GM19043 (cell line): ENCODE data around the gene CYP4Z1.
"Not testable (repeated sequence)": the region's sequence is repeated elsewhere in the genome, so short reads cannot be mapped to it uniquely, and the experiment has no call there.

Source experiments
- ATAC-seq: cut with Tn5 transposase; IDR thresholded peaks from one replicate; pipeline ENCODE4 v1.9.1; 2021; ENCODE audit warnings: low read depth; ENCODE audit not compliant: unreplicated experiment

The CYP4Z1 gene

DNA sequence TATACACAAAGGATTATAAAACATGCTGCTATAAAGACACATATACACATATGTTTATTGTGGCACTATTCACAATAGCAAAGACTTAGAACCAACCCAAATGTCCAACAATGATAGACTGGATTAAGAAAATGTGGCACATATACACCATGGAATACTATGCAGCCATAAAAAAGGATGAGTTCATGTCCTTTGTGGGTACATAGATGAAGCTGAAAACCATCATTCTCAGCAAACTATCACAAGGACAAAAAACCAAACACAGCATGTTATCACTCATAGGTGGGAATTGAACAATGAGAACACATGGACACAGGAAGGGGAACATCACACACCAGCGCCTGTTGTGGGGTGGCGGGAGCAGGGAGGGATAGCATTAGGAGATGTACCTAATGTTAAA lies 60.0 kb downstream of the CYP4Z1 start:
- not testable (repeated sequence) for ATAC-seq

DNA sequence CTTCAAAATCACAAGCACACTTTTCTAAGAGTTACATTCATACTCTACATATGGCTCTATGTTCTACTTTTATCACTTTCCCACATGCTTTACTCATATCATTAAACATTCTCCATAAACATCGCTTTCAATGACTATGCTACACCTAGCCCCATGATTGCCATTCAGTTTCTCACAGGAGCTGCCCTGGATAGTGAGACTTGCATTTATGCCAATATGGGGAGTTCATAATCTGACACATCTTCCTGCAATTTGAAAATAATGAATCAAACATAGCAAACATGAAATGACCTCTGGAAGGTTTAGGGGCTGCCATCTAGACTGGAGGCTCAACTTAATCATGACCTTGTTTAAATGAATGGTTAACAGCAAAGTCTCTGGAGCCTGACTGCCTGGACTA lies 61.2 kb downstream of the CYP4Z1 start:
- ATAC-seq, result no peak

DNA sequence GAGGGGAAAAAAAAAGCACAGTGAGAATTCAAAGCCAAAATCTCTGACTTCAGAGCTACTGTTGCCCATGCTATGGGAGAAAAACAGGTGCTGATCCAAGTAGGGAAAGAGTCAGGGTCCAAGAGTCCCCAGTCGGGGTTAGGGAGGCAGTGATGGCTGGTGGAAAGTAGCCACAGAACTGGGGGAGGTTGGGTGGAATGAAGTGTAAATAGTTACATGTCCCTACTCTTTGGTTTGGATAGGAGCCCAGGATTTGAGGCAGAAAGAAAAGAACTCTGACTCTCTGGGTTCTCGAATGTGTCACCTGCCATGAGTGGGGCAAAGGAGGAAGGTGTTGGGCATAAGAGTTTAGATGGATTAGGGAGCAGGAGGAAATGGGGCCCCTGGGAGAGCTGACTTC lies 61.8 kb downstream of the CYP4Z1 start:
- not testable (repeated sequence) for ATAC-seq

DNA sequence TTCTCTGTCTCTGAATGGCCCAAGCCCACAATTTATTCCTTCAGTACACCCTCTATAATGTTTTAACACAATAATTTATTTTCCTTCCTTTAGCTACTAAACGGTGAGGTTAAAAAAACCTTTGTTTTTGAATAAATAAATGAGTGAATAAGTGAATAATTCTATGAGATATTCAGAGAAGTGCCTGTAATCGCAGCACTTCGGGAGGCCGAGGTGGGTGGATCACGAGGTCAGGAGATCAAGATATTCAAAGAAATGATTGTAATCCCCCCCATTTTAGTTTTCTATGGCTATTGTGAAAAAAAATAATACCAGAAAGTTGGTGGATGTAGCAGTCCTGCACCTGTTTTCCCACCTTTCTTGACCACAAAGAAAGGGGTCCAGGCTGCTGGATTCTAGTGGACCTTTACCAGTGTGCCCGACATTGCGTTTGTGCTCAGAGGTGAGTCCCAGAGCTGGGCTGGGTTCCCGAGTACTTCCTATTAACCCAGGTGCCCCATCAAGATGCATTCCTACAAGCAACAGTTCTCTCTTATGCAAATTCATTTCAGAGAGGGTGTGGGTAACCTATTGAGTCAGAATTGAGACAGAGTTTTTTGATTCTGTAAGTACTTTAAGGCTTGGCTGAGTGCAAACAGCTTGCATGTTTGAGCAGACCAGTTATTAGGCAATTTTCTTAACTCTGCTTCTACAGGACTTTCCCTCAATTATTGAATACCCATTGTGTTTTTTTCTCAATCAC lies 62.6 kb downstream of the CYP4Z1 start:
- ATAC-seq, result not testable (repeated sequence)

DNA sequence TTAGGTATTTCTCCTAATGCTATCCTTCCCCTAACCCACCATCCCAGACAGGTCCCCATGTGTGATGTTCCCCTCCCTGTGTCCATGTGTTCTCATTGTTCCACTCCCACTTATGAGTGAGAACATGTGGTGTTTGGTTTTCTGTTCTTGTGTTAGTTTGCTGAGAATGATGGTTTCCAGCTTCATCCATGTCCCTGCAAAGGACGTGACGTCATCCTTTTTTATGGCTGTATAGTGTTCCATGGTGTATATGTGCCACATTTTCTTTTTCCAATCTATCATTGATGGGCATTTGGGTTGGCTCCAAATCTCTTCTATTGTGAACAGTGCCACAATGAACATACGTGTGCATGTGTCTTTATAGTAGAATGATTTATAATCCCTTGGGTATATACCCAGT lies 65.6 kb downstream of the CYP4Z1 start:
- not testable (repeated sequence) for ATAC-seq

DNA sequence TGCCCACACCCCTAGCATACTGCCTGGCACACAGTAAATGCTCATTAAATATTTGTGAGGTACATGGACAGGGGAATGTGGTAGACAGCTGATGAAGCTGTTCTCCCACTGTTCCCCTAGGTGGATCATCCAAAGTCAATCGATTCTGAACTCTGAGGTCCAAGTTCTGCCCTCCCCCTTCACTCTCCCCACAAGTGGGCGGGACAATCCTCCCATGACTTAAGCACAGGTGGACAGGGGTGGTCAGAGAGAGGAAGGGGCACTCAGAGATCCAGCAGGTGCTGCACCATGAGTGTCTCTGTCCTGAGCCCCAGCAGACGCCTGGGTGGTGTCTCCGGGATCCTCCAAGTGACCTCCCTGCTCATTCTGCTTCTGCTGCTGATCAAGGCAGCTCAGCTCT lies 70.2 kb downstream of the CYP4Z1 start, which contains the start of gene CYP4A22:
Gene CYP4A22 (plus strand): TSS at position 244 of the 400 bp plus-strand sequence. CDS start 45 bp downstream, at position 289.
- no peak for ATAC-seq

DNA sequence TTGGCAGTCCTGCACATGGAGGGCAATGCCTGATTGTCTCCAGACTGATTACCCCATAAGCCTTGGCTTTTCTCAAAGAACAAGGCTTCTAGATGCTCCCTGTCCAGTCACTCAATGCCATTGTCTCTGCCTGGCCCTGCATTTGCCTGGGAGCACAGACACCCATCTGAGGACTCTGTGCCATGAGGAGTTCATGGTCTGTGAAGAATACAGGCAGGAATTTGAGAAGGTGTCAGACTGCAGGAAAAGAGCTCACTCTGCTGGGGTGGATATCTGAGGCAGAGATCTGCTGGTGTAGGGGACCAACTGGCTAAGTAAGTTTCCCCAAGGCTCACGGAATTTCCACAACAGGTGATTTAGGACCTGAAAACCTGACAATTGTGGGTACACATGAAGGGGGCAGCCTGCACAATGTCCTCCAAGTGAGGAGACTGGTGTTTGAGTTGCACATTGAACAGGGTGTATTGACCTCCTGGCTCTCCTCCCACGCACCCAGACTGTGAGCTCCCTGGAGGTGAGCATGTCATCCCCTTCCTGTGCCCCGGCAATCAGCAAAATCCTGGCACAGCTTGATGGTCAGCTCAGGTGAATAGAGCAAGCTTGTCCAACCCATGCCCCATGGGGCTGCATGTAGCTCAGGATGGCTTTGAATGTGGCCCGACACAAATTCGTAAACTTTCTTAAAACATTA lies 71.0 kb downstream of the CYP4Z1 start:
- ATAC-seq, result no peak

DNA sequence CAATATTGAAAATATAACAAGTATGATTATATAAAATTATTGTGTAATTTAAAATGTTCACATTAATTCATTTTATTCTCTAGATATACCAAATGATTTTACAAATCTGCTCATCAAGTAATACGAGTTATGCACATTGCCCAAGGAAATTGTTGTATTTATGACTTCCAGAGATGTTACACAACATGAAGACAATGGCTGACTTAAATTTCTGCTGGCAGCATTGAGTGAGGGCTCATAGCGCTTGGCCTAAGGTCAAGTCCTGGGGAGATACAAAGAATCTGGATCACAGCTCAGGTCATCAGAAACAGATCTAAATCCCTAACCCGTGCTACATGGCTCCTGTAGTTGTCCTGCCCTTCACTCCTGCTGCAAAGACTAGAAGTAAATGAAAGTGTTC lies 73.3 kb downstream of the CYP4Z1 start:
- not testable (repeated sequence) for ATAC-seq

DNA sequence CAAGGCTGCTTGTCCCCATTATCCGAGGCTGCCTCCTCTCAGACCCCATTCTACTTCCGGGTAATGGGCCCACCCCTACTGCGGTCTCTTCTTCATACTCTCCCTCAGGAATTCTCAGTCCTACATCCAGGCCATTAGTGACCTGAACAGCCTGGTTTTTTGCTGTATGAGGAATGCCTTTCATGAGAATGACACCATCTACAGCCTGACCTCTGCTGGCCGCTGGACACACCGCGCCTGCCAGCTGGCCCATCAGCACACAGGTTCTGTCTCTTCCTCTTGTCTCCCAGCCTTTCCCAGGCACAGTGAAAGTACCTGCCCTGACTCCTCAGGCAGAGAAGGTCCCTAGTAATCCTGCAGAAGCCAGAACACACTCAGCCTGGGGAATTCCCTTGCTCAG lies 76.6 kb downstream of the CYP4Z1 start:
- not testable (repeated sequence) for ATAC-seq

DNA sequence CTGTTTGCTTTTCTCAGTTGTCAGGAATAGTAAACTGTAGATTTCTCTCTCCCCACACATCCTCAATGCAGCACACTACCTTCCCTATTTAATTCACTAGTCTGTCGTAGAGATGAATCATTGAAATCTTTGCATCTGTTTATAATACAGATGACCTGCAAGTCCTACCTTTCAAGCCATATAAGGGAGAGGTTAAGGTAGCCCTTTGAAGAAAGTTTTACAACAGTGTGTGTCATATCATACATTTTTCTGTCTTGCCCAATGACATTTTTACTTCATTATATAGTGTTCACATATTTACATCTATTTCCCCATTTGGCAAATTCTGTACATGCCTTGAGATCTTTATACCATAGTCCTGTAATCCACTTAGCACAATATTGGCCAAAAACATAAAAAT lies 79.5 kb downstream of the CYP4Z1 start:
- ATAC-seq, result not testable (repeated sequence)

DNA sequence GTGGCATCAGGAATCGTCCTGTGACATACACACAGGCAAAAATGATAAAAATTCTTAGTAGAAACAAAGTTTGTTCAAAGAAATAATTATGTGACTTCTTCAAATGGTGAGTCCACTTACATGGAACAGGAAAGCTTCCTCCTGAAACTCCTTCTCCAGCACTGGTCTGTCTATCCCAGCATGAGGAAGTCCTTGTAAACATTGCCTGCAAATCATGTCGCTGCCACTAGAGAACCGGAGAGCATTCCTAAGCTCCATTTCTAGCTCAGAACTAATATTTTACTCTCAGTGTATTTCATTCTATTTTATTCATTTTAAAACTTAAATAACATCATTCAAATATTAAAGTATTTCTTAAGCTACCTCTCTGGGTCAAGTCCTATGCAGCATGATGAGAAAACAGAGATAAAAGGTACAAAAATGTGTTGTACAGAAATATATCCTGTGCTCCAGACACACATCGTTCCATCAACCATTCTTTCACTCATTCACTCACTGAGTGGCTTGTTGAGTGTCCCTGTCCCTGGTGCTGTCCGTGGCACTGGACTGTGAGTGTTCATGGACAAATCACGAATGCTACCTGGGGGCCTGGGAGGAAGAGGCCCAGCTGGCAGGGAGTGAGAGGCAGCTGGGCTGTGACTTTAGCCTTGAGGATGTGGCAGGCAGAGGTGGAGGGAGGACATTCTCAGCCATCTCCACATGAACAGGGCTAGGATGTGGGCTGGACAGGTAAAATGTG lies 80.2 kb downstream of the CYP4Z1 start:
- ATAC-seq, result no peak

DNA sequence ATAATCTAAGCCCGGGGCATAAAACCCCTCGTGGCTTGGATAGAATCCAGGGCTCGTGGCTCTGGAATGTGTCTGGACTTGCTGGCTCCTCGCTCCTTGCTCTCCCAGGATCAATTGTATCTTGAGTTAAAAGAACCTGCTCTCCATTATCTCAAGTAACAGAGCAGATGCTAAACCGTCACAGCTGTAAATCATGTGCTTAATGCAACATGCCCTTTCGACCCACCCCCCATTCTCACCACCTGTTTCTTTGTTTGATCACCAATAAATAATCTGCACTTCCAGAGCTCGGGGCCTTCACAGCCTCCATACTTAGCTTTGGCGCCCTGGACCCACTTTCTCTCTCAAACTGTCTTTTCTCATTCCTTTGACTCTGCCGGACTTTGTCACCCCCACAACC lies 82.1 kb downstream of the CYP4Z1 start:
- not testable (repeated sequence) for ATAC-seq

DNA sequence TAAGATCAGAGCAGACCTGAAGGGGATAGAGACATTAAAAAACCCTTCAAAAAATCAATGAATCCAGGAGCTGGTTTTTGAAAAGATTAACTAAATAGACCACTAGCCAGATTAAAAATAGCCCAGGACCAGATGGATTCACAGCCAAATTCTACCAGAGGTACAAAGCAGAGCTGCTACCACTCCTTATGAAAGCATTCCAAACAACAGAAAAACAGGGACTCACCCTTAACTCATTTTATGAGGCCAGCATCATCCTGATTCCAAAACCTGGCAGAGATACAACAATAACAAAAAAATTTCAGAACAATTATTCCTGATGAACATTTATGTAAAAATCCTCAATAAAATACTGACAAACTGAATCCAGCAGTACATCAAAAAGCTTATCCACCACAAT lies 89.4 kb downstream of the CYP4Z1 start:
- ATAC-seq, result not testable (repeated sequence)

DNA sequence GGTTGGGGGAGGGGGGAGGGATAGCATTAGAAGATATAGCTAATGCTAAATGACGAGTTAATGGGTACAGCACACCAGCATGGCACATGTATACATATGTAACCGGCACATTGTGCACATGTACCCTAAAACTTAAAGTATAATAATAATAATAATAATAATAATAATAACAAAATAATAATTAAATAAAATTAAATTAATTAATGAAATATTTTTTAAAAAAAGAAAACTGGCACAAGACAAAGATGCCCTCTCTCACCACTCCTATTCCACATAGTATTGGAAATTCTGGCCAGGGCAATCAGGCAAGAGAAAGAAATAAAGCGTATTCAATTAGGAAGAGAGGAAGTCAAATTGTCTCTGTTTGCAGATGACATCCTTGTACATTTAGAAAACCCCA lies 90.9 kb downstream of the CYP4Z1 start:
- not testable (repeated sequence) for ATAC-seq

DNA sequence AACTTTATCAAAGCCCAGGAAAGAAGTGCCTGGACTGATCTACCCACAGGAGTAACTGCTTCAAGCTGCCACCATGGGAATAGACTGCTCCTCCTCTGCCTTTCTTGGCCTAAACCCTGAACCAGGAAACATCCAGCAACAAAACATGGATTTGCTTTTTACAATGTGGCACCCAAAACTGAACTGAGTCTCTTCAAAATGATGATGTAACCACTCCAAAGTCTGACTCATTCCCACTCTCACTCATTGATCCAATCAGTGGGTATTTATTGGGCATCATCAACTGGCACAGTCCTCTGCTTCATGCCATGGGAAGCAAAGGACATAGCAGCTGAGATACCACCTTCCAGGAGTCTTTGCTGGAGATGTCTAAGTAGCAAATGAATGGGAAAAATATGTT lies 93.7 kb downstream of the CYP4Z1 start:
- no peak for ATAC-seq

DNA sequence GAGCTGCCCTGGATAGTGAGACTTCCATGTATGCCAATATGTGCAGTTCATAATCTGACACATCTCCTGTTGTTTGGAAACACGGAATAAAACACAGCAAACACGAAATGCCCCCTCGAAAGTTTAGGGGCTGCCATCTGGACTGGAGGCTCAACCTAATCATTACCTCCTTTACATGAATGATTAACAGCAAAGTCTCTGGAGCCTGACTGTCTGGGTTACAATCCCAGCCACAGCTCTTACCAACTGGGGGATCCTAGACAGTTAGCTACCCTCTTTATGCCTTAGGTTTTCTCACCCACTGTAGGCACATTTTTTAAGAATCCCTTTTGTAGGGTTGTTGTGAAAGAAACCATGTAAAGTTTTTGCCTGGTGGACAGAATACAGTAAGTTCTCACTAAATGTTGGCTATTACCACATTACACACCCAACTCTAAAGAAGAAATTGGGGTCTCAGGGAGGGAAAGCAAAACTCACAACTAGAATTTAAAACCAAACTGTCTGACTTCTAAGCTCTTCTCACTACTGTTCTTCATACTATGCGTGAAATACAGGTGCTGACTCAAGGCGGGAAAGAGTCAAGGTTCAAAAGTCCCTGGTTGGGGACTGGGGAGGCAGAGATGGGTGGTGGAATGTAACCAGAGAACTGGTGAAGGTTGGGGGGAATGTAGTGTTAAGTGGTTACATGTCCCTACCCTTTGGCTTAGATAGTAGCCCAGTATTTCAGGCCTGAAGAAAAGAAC lies 94.4 kb downstream of the CYP4Z1 start:
- ATAC-seq, result peak; percentile 61

DNA sequence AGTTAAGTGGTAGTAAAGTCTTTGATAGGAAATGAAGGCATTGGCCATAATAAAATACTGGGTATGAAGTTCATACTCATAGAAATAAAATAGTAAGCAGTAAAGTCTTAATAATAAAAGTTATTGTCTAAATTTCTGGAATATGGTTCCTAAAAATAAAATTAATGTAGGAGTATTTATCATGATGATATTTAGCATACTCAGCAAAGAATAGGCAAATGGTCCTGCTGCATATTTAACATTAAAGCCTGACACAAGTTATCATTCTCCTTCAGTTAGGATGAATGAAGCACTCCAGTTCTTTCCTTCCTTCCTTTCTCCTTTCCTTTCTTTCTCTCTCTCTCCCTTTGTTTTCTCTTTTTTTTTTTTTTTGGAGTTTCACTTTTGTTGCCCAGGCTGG lies 97.5 kb downstream of the CYP4Z1 start:
- ATAC-seq, result no peak
